ENCODE results near the gene CHRNA9.
A peak's percentile ranks its signal among the peaks of the same experiment; 100 is the strongest.

Gene CHRNA9

GRCh38 chr4:40347472-40347871, 12.3 kb downstream of the CHRNA9 start:
- no peak for DNase-seq

DNA sequence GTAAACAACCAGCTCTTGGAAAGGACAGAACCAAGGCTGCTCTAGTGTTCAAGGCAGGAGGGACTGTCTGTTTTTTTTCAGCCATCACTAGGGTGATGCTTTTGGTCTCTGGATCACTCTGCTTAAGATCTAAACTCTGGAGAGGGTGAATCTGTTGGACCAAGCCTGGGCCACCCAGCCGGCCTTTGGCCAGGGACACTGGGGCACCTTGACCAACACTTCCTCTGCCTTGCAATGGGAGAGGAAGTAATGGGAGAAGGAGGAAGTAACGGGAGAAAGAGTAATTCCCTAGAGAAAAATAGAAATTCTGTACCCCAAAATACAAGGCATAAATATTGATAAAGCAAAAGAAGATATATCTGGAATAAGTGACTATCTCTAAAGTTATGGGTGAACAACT, 12.9 kb downstream of the CHRNA9 start:
- no peak for DNase-seq

- no peak for DNase-seq
These were observed 14.5 kb downstream of the CHRNA9 start for GRCh38 chr4:40349561-40350198.

- no peak for DNase-seq
These were observed 15.6 kb downstream of the CHRNA9 start for GRCh38 chr4:40350627-40351227.

DNA sequence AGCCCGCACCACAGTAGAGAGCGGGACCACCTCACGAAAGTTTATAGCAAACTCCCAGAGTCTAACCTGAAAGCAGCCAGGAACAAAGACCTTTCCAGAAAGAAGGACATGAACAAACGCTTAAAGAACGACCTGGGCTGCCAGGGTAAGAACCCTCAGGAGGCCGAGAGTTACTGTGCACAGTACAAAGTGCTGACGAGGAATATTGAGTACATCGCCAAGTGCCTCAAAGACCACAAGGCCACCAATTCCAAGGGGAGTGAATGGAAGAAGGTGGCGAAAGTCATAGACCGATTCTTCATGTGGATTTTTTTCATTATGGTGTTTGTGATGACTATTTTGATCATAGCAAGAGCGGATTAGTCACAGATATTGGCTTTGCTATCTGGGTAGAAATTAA, 19.0 kb downstream of the CHRNA9 start:
- DNase-seq, result no peak

- DNase-seq, result no peak
These were observed 20.0 kb downstream of the CHRNA9 start for GRCh38 chr4:40355131-40355530.

DNA sequence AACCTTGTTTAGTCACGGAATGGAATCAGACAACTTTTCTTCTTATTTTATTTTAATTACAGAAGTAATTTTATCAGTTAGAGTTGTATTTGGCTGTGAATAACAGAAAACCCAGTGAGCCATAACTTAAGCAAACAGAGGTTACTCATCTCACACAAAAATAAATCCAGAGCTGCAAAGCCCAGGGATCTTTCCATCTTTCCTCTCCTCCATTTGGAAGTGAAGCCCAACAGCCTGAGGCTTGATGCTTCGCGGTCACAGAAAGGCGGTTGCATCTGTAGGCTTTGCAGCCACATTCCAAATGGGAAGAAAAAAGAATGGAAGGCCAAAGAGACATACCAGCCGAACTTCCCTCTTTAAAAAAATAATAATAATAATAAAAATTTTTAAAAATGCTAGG, 22.6 kb downstream of the CHRNA9 start:
- no peak for DNase-seq

GRCh38 chr4:40361338-40361737, 26.2 kb downstream of the CHRNA9 start:
- DNase-seq, result no peak

GRCh38 chr4:40363382-40363920, 28.3 kb downstream of the CHRNA9 start:
- DNase-seq, result no peak

DNA sequence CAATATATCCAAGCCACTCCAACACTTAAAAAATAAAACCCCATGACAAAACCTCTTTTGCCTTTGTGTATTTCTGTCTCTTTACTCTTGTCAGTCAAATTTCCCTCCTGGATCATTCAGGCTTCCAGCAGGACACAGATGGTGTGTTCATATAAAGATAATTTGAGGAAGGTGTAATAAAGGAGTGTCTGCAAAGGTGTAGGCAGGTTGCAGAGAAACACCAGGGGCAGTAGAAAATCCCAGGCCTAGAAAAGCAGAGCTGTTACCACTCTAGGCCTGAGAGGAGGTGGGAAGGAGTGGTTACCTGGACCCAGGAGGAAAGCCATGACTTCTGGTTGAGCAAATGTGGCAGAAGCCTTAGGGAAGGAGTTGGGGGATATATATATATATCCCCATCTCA, 28.8 kb downstream of the CHRNA9 start:
- no peak for DNase-seq

GRCh38 chr4:40365766-40366165, 30.6 kb downstream of the CHRNA9 start:
- DNase-seq, result no peak

GRCh38 chr4:40367451-40367850, 32.3 kb downstream of the CHRNA9 start:
- no peak for DNase-seq

- no peak for DNase-seq
These were observed 34.5 kb downstream of the CHRNA9 start for GRCh38 chr4:40369437-40370274.

GRCh38 chr4:40372651-40373050, 37.5 kb downstream of the CHRNA9 start:
- peak in 1 of 2 experiments; percentile 3 for DNase-seq

DNA sequence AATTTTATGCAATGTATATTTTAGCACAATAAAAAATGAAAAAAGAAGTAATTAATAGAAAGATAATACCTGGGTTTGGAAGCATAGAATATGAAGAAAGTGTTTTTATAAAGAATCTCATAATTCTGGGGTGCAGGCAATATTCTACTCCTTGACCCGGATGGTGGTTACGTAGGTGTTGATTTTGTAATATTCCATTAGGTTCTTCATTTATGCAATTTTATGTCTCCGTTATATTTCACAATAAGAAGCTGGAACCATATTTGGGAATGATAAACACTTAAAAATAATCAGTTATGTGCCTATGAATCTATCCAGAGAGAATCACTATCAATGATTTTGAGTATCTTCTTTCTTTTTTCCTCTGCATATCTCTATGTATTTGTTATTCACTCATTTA, 38.5 kb downstream of the CHRNA9 start:
- no peak for DNase-seq

DNA sequence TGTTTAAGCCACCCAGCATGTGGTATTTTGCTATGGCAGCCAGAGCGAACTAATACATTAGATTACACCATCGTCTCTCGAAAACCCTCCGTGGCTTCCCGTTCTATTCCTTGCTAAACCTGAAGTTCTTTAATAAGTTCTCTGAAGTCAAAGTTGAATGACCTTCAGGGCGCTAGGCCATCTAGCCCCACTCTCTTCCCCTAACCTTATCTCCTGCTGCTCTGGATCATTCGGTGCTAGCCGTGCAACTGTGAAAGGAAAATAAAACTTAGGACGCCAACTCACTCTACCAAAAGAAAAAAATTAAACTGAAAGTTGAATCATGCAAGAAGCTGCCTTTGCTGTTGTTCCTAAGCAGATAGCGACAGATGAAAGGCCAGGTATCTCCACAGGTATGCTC, 40.0 kb downstream of the CHRNA9 start:
- no peak for DNase-seq

DNA sequence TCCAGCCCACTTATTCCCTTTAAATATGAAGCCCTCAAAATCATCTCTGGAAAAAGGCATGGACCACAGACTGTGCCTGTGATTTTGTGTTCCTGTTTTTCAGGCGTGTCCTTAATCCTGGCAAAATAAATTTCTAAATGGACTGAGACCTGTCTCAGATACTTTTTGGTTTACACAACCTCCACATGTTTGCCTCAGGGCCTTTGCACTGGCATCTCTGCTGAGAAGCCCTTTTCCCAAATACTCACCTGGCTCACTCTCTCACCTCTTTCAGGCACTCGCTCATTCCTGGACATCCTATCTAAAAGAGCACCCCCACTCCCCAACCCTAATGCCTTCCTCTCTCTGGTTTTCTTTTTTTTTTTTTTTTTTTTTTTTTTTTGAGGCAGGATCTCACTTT, 40.5 kb downstream of the CHRNA9 start:
- DNase-seq, result no peak

DNA sequence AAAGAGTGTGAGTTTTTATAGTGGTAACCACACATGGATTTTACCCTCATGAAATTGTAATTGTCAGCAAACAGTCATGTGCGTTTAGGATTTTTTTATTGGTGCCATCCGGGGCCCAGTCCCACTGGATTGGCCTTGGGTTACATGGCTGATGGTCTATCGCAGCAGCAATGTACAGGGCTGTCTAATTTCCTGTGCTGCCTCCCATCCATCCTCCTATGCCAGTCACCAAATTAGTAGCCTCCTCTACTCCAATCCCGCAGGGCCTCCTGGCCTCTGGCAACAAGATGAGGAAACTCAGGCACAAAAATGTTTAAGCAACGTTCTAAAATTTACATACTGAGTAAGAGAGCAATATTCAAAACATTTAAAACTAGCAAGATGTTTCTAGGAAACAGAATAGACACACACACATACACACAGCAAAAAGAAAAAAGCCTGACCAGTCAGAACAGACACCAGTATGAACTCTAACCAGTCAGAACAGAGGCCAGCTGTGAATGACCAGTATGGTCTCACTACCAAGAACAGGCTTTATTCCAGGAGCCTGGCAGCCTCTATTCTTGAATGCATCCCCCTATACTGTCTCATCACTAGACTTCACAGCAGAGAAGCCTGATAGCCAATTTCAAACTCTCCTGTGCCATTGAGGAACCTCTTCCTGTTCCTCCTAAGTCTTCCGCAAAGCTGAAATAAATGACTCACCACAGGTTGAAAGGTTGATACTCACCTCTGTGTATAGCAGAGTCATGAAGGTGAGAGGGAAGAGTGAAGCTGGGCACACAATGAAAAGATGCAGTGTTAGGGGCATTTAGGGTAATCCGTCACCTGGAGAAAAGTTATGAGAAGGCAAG, 42.6 kb downstream of the CHRNA9 start:
- no peak for DNase-seq

- no peak for DNase-seq
These were observed 43.5 kb downstream of the CHRNA9 start for GRCh38 chr4:40378619-40379018.

DNA sequence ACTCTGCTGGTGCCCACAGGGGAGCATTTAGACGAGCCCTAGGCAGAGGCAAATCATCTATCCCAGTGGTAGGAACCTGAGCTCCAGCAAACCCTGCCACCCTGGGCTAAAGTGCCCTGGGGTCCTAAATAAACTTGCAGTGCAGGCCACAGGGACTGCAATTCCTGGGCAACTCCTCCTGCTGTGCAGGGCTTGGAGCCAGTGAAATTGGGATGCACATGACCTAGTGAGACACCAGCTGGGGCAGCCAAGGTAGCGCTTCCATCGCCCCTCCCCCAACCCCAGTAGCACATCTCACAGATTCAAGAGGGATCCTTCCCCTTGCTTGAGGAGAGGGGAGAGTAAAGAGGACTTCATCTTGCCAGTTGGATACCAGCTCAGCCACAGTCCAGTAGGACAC, 44.1 kb downstream of the CHRNA9 start:
- no peak for DNase-seq

DNA sequence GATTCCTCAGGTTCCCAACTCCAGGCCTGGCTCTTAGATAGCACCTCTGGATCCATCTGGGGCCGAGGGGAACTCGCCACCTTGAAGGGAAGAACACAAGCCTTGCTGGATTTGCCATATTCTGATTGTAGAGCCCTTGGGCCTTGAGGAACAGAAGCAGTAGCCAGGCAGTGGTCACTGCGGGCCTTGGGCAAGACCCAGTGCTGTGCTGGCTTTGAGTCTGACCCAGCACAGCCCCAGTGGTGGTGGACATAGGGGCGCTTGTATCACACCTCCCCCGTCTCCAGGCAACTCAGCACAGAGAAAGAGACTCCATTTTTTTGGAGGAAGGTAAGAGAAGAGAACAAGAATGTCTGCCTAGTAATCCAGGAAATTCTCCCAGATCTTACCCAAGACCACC, 45.5 kb downstream of the CHRNA9 start:
- DNase-seq, result no peak

DNA sequence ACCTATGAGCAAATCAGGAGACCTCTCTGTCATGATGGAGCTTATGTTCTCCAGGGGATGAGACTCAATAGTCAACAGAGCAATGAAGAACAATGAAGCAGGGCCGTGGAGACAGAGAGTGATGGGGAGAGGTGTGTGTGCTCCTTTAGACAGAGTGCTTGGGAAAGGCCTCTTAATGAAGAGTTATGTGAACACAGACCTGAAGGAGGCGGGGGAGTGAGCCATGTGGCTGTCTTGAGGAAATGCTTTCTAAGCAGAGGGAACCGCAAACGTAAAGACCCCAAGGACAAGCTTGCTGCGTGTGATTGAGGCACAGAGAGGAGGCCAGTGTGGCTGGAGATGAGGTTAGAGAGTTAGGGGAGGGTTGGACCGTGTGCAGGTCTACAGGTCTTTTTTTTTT, 53.1 kb downstream of the CHRNA9 start:
- DNase-seq, result no peak

- no peak for DNase-seq
These were observed 54.9 kb downstream of the CHRNA9 start for GRCh38 chr4:40389986-40390385.
